HS-27A (cell line): ENCODE results near the gene WDR90.

Source experiments
- DNase-seq: peaks from one replicate; pipeline ENCODE4 v3.0.0-alpha.2; 2012; ENCODE audit warnings: low read depth, missing footprints

WDR90 gene

DNA sequence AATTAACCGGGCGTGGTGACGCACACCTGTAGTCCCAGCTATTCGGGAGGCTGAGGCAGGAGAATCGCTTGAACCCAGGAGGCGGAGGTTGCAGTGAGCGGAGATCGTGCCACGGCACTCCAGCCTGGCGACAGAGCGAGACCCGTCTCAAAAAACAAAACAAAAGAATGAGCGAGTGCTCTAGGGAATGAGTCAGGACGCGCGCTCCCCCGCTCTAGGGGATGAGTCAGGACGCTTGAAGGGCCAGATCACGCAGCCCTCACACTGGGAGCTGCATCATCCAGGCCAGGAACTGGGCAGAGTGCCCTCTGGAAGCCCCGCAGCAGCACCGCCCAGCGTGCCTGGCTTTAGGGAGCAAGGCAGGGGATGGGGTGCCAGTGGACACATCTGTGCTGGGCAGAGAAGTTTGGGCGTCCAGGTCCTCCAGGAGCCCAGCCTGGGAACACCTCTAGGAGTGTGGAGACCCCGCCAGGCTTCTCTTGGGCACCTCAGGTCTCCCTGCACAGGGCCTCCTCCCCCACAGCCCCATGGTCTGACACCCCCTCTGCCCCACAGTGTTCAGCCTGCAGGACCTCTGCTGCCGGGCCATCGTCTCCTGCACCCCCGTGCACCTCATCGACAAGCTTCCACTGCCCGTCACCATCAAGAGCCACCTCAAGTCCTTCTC, 22.2 kb upstream of the WDR90 start:
- DNase-seq: peak; percentile 68

- DNase-seq: no peak
Observed at GRCh38 chr16:627454-628239, 21.5 kb upstream of the WDR90 start.

- no peak for DNase-seq
Observed at GRCh38 chr16:628321-629061, 20.7 kb upstream of the WDR90 start.

GRCh38 chr16:629185-629832, 19.9 kb upstream of the WDR90 start:
- no peak for DNase-seq

DNA sequence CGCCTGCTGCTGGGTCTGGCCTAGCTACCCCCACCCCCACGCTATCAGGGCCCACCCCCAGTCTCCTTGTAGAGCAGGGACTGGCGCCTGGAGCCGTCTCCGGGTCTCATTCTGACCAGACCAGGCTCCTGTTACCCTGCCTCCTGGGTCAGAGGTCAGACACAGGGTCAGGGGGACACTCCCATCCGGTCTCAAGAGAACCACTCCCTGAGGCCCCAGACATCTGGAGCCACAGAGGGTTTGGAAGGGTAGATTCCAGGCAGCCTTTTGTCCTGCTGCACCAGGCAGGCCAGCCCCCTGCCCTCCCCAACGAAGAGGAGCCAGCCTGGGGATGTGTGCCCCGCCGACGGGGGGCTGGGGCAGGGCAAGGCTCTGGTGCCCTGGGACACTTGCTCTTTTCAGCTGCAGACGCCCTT, 19.3 kb upstream of the WDR90 start:
- no peak for DNase-seq

- DNase-seq: no peak
Observed at GRCh38 chr16:630249-630814, 18.8 kb upstream of the WDR90 start.

- no peak for DNase-seq
Observed at GRCh38 chr16:630815-631405, 18.3 kb upstream of the WDR90 start, which contains the start of gene WFIKKN1. Gene WFIKKN1, plus strand, starts transcription at chr16:630985. Its CDS starts 269 bp downstream, at chr16:631254.

GRCh38 chr16:631808-632358, 17.3 kb upstream of the WDR90 start:
- no peak for DNase-seq

GRCh38 chr16:632486-633335, 16.5 kb upstream of the WDR90 start:
- no peak for DNase-seq

GRCh38 chr16:633336-634050, 15.7 kb upstream of the WDR90 start:
- DNase-seq: no peak

- DNase-seq: no peak
Observed at GRCh38 chr16:634051-634670, 15.0 kb upstream of the WDR90 start.

GRCh38 chr16:634996-635395, 14.2 kb upstream of the WDR90 start:
- DNase-seq: no peak

GRCh38 chr16:635573-636205, 13.5 kb upstream of the WDR90 start:
- no peak for DNase-seq

- peak; percentile 80 for DNase-seq
Observed at GRCh38 chr16:636206-637080, 12.7 kb upstream of the WDR90 start, which contains the start of gene METTL26. Gene METTL26, minus strand, starts transcription at chr16:636305. Its CDS starts 15 bp downstream, at chr16:636290.

- no peak for DNase-seq
Observed at GRCh38 chr16:637081-638018, 11.8 kb upstream of the WDR90 start.

DNA sequence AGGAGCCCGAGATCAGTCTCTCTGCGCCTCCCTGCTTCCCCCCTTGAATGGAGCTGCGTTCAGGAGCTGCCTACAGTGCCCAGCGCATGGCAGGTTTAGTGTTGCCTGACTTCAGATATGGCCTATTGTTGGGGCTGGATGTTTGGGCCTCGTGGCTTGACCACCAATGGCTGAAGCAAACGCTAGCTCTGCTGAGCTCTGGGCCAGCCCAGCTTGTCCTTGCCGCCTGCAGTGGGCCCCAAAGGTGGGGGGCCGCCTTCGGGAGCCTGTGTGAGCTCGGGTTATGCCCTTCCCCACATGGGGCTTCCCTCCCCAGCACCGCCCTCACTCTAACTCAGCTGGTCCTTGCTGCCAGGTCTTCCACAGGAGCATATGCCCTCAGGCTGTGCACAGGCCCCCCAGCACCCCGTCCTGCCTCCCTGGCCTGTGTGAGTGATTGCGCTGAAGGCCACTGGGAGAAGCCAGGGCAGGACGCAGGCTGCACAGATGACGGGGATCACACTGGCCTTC, 11.1 kb upstream of the WDR90 start:
- DNase-seq: no peak
